HG02642 (cell line): ENCODE results near the gene CNDP1.
"Not testable (repeated sequence)": the region's sequence is repeated elsewhere in the genome, so short reads cannot be mapped to it uniquely, and the experiment has no call there.

Experiments used
- ATAC-seq: cut with Tn5 transposase; IDR thresholded peaks from one replicate; pipeline ENCODE4 v1.9.1; 2021; ENCODE audit warnings: mild to moderate bottlenecking; ENCODE audit not compliant: unreplicated experiment, poor library complexity

Gene CNDP1

DNA sequence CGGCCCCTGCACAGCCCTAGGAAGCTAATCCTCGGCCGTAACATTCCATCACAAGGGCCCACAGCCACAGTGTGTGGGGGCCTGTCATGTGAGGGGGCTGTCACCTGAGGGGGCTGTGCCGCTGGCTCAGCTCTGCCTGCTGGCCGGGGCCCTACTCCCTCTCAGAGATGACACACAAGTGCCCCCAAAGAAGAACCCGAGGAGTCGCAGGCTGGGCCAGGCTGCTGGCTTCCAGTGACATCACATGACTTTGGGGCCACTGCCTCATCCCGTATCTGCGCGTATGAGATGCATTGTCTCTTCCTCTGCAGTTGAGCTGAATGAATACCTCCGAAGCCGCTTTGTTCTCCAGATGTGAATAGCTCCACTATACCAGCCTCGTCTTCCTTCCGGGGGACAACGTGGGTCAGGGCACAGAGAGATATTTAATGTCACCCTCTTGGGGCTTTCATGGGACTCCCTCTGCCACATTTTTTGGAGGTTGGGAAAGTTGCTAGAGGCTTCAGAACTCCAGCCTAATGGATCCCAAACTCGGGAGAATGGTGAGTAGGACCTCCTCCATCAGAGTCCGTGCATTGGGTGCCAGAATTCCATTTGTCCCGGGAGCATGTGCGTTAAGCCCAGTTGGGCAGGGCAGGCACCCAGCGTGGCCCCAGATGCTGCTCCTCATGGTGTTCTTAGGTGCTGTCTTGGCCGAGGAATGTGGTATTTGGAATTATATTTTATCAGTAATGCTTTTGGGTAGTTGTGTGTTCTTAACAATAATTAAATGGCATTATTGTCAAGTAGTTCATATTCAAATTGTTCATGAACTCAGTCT, at the start of gene CNDP1:
Gene CNDP1, plus strand, starts transcription at position 351 of the 820 bp plus-strand sequence. Its CDS starts 168 bp downstream, at position 519.
- no peak for ATAC-seq

GRCh38 chr18:74486119-74486849, 48.0 kb upstream of the CNDP1 start:
- ATAC-seq: no peak

- ATAC-seq: no peak
Measured at GRCh38 chr18:74488354-74488753, 45.9 kb upstream of the CNDP1 start.

GRCh38 chr18:74488864-74489263, 45.4 kb upstream of the CNDP1 start:
- ATAC-seq: no peak

DNA sequence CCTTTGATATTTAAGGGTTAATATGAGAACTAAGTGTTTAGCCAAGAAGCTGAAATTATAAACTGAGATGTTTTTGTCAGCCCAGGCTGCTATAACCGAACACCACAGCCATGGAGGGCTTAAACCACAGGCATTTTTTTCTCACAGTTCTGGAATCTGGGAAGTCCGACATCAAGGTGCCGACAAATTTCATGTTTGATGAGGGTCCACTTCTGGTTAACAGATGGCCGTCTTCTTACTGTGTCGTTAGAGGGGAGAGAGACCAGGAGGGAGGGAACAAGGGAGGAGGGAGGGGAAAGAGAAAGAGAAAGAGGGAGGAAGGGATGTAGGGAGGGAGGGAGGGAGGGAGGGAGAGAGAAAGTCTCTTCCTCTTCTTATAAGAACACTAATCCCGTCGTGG, 44.6 kb upstream of the CNDP1 start:
- no peak for ATAC-seq

DNA sequence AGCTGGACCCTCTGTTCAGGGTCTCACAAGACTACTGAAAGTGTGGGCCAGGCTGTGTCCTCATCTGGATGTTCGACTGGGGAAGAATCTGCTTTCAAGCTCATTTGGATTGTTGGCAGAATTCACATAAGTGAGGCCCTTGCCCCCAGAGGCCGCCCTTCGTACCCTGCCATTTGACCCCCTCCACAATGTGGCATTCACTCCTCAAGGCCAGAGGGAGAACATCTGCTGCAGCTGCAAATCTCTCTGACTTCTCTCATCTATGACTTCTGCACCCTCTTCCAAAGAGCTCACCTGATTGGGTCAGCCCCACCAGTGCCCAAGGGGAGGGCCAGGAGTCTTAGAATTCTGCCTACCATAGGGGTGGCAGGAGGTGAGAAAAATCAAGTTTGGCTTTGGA, 42.0 kb upstream of the CNDP1 start:
- ATAC-seq: no peak

DNA sequence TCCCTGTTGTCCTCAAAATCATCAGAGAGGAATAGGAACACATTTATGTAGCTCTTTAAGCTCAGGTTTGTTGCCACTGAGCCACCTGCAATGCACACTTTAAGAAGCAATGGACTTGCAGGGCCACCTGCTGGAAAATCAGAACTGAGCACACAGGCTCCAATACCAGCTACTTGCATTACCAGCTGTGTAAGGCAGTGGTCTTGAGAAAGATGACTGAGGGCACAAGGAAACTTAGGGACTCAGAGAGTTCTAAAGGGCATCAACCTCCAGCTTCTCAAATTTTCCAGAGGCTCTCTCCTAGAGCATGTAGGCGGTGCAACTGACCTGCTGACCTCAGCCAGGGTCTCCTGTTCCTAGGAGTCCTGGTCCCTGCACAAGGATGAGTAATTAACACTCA, 40.6 kb upstream of the CNDP1 start:
- no peak for ATAC-seq

DNA sequence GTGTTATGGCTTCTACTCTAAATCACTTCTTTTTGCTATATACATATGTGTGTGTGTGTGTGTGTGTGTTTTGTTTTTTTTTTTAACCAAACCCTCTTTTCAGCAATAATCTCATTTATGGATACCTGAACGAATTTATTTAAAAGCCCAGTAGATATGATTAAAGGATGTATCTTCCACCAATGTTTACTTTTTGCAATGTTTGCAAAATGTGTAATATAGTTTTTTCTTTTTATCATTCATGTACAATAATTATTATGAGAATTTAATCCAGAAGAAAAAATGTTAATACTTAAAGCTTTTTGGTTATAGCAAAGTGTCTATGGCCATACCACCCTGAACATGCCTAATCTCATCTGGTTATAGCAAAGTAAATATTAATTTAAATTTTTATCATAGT, 39.8 kb upstream of the CNDP1 start:
- no peak for ATAC-seq

DNA sequence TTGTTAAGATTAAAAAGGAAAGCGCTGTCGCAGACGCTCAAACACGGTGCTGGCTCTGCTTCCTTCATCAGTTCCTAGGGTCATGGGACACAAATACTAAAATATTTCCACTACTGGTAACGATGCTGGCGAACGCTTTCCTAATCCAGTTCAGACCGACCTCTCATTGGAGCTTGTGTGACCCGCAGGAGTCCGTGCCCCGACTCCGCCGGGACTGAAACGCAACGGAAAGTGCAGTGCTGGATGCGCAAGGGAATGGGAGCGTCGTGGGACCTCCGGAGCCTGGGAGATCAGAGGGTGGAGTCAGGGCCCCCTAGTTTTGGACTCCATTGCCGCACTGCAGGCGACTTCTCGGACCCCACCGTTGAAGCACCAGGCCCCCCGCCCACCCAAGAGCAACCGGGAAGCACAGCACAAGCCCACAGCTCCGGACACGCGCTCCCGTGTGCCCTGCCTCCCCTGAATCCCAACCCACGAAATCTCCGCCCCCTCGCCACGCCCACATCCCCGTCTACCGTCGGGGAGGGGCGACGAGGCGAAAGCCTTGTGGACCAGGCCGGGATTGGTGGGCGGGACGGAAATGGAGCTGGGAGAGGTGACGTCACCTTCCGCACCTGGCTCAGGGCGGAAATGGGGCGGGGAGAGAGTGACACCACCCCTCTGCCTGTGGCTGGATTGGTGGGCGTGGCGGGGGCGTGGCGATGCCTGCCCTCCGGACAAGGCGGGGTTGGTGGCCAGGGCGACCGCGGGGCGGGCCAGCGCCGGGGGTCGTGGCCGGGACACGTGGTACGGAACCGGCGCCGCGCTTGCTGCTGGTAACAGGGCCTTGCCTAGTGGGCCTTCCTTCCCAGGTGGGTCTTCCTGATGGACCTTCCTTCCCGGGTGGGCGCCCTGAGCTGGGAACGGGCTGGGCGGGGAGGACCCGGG, 38.5 kb upstream of the CNDP1 start, which contains the start of gene CNDP2:
Gene CNDP2, plus strand, starts transcription at position 783 of the 927 bp plus-strand sequence. CDS start 3,611 bp downstream, outside the sequence.
- ATAC-seq: peak; percentile 82

DNA sequence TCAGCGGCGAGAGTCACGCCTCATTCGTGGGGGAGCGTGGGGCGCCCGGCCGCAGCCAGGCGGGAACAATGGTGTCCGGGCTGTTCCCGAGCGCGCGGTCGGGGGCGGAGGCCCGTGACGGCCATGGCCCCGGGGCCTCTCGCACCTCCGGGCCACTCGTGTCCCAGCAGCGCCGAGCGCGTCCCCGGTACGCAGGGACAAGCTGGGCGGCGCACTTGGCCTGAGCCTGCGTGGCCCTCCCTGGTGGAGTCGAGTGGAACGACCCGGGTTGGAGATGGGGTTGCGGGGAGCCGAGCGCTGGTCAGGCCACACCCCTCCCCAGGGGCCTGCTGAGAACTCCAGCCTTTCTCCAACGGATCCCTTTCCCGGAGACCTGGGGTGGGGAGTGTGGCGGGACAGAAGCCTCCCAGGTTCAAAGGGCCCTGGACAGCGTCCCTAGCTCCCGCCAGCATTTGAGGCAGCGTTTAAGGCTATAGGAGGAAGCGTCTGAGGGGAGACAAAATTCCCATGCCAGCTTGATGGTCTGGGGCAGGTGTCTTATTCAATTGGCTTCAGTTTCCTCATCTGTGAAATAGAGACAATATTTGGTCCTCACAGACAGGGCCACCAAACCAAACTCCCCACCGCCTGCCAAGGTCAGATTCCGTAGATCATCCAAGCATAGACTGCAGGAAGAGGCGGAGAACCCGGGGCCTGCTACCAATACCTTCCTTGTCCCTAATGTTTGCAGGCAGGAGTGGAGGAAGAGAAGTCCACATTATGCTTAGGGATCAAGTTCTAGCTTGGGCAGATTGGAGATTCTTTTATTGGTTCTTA, 37.6 kb upstream of the CNDP1 start:
- peak; percentile 28 for ATAC-seq

DNA sequence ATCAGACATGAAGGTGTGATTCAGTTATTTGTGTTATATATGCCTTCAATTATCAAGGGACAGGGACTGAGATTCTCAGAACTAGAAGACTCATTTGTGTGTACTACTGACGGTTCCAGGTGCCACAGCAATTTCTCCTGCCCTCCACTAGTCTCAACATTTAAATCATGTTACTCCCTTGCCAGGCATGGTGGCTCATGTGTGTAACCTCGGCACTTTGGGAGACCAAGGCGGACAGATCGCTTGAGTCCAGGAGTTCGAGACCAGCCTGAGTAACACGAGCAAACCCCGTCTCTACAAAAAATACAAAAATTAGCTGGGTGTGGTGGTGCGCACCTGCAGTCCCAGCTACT, 37.0 kb upstream of the CNDP1 start:
- ATAC-seq: no peak

- ATAC-seq: no peak
Measured at GRCh38 chr18:74497778-74498177, 36.5 kb upstream of the CNDP1 start.

- peak; percentile 30 for ATAC-seq
Measured at GRCh38 chr18:74498712-74499627, 35.3 kb upstream of the CNDP1 start.

DNA sequence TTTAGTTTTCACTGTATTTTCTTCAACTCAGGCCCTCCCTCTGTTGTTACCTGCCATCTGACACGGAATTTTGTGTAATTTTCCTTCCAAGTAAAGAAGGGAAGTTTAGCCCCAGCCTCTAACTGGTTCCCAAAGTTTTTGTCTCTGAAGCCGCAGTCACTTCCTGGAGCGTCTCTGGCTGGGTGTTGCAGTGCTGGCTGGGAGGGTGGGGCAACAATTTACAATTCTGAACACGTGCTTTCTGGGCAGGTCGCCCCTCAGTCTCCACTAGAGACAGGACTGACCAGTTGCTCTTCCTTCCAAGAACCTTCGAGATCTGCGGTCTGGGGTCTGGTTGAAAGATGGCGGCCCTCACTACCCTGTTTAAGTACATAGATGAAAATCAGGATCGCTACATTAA, 34.7 kb upstream of the CNDP1 start:
- peak; percentile 45 for ATAC-seq

GRCh38 chr18:74500372-74500771, 33.9 kb upstream of the CNDP1 start:
- no peak for ATAC-seq

- ATAC-seq: not testable (repeated sequence)
Measured at GRCh38 chr18:74500774-74501173, 33.5 kb upstream of the CNDP1 start.

DNA sequence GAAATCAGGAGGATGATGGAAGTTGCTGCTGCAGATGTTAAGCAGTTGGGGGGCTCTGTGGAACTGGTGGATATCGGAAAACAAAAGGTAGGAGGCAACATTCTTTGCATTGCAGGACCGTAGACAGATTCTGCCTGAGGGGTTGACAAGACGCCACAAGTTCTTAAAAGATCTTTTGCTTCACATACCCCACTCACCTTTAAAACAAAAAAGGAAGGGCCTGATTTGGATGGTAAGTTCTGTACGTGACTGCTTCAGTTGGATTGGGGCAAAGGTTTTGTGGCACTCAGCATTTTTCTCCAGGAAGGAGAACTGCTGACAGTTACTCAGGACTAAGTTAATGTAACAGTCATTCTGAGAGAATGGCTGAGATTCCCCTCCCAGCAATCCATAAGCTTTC, 32.9 kb upstream of the CNDP1 start:
- no peak for ATAC-seq

DNA sequence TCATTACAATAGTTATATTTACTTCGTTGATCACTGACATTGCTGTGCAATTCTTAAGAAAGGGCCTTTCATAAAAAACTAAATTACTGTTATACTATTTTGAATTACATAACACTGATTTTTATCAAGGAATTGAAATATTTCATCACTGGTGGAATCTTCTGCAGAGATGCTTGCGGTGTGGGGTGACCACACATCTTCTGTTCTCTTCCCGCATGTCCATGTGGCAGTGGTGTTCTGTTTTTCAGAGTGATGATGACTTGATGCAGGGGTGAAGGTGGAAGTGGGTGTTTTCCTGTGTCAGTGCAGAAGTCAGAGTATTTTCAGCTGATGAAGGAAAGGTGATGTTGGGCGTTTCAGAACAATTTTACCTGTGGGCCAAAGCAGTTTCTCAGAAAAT, 31.2 kb upstream of the CNDP1 start:
- ATAC-seq: no peak

- no peak for ATAC-seq
Measured at GRCh38 chr18:74505776-74506175, 28.5 kb upstream of the CNDP1 start.
